Measurements from ENCODE around the gene PTPRT.
"Not testable (repeated sequence)": the region's sequence is repeated elsewhere in the genome, so short reads cannot be mapped to it uniquely, and the experiment has no call there.

The PTPRT gene

DNA sequence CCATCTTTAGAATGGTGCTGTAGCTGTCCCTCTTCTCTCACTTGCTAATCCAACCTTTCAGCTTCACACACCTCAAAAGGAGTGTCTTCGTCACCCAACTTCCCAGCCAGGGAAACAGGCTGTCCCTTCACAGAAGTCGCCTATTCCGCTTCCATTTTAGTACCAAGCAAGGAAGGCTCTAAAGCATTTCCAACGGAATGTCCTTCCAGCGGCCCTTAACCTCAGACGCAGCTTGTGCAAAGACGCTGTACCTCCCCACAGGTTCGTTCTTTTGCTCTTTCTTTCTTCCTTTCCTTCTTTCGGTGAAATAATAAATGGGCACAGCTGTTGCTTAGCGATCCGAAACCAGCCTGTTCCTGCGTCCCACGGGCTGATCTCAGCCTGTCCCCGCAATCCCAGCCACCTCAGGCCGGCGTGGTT is 1.5 kb downstream of the PTPRT start:
- peak in 1 of 10 donors; percentile 76 for DNase-seq
- intact Hi-C loops (cut with DNase I), result no loop called here

DNA sequence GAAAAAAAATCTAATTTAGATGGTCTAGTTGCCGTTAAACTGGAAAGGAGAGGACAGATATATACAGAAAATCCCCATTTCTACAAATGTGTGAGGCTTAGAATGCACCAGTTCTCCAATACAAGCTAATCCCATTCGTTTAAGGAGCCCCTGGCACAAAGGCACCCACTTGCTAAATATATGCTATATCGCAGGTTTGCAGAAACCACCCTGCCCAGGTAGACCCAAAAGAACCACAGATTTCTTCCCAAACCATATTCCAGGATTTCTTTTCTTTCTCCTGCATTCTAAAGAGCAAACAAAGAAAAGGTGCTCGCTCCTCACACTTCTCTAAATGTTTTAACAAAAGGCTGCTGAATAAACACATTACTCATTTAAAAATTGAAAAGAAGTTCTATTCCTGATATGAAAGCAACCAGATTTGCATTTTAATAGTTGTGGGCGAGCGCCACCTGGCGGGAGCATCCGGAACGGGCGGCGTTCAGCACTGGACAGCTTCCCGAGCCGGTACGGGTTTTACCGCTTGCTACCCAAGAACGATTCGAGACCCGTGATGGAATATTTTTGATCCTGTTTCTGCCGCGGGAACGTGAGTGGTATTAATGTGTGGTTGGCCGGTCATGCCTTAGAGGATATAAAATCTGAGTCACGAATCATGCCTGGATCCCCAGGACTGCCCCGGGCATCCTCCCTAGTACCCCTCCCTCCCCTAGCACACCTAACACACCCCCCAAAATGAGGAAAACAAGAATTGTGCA is 2.1 kb downstream of the PTPRT start:
- intact Hi-C loops (cut with DNase I), result loop anchor here (1.0 to 2.0 kb wide), 4 partner anchors 119 to 1449 kb away; no protein-coding TSS in a partner anchor
- DNase-seq, result peak; percentile 70 to 98 (median 88)

DNA sequence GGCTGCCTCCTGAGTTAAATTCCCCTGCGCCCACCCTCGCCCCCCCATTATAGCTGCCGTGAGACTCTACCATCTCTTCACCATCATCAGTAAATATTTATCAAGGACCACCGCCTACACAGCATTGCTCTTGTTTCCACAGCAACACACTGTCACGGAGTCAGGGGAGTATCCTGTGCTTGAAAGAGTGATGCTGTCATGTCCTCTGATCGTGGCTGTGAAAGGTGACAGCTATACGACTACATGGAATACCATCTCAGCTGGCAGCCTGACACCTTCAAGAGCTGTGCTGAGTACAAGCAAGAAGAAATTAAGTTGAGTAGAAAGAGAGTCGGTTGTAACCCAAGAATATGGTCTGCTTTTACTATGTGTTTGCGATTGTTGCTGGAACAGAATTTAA is 3.4 kb downstream of the PTPRT start:
- DNase-seq, result no peak

DNA sequence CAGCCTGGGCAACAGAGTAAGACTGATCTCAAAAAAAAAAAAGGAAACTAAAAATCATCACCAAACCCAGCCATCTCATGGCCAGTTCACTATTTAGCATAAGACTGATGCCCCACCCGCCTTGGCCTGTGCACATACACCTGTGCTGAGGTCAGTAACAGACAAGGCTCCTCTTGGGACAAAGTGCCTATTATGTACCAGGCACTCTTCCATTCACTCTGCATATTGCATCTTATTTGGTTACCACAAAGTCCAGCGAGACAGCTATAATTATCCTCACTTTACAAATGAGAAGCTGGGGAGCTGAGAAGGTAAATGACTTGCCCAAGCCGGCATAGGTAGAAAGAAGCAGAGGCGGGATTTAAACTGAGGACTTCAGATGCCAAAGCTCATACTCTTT is 3.8 kb downstream of the PTPRT start:
- intact Hi-C loops (cut with DNase I), result loop anchor here (2.0 kb wide), 2 partner anchors 117 to 1447 kb away; no protein-coding TSS in a partner anchor
- no peak for DNase-seq

More for the DNA sequence above, 3.4 kb downstream of the PTPRT start:
- intact Hi-C loops (cut with DNase I), result loop anchor here (2.0 kb wide), 2 partner anchors 118 to 1448 kb away; no protein-coding TSS in a partner anchor

DNA sequence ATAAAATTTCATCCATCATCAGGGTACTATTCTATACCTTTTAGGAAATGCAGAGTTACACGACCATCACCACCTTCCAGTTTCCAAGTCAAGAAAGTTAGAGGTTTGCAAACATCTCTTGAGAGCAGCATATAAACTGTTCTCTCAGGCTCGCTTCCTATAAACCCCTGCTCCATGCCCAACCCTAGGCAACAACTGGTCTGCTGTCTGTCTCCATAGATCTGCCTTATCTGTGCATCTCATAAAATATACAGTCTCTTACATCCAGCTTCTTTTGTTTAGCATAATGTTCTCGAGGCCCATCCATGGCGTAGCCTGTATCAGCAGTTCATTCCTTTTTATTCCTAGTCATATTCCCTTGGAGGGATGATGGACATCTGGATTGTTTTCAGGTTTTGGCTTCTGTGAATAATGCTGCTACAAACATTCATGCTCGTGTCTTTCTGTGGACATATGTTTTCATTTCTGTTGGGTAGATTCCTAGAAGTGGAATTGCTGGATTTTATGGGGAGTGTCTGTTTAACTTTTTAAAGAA is 6.1 kb downstream of the PTPRT start:
- no peak for DNase-seq
- intact Hi-C loops (cut with DNase I), result no loop called here

DNA sequence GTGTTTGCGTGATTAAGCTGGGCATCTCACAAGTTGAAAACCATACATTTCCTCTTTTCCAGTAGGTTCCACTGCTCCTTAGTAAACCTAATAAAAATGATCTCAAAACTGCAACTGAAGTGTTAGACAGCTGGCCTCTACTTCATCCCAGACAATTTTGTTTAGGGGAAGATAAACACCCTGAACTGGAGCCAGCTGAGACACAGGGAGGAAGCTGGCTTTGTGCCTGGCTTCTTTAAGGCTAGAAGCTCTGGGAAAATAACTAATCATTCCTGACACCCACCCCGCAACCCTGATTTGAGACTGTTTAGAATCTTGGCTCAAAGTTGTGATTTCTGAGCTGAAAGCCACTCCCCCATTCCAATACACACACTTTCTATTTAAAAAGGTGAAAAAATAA is 11.6 kb downstream of the PTPRT start:
- intact Hi-C loops (cut with DNase I), result no loop called here
- no peak for DNase-seq

DNA sequence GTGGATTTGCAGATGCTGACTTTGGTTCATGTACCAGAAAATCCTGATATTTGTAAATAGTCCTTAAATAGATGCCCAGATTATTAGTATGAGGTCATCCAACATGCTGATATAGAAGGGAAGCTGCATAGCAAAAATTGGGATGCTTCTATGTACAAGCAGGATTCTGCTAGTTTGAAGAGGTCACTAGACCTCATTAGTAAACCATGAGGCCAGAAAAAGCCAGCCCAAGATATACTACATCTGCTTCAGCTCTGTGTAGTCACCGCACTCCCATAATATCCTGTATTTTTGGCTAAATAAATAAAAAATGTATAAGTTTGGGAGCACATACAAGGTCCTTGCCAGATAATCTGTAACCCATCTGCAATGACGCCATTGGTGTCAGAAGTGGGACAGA is 13.0 kb downstream of the PTPRT start:
- intact Hi-C loops (cut with DNase I), result no loop called here
- DNase-seq, result no peak

DNA sequence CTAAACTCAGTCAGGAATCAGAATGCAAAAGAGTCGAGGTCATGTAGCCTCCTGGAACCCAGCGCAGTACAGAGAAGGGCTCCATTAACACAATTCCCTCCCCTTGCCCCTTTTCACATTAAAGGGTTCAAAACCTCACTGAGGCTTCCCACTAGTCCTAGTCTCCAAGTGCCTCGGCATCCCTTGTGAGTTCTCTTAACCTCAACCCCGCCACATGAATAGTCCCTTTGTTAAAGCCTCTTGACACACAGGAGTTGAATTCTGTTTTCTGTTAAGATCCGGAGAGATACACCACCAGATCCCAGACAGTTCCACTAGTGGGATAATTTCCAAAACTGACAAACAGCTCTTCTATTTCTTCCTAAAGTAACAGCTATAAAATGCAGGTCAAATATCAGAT is 17.8 kb downstream of the PTPRT start:
- DNase-seq, result no peak
- intact Hi-C loops (cut with DNase I), result no loop called here

DNA sequence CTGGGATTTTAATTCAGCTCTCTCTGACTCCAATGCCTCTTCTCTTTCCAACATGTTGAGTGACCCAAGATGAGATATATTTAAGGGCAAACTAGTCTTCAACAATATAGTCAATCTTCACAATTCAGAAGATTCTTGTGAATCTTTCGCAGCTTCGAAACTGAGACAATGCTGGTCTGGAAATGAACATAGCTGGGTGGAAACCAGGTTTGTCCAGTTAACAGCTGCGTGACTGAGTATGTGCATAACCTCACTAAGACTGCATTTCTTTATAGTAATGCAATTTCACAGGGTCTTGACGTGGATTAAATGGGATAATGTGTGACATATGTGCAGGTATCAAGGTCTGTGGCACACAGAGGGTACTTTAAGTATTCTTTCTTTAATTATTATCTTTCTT is 18.9 kb downstream of the PTPRT start:
- no peak for DNase-seq

DNA sequence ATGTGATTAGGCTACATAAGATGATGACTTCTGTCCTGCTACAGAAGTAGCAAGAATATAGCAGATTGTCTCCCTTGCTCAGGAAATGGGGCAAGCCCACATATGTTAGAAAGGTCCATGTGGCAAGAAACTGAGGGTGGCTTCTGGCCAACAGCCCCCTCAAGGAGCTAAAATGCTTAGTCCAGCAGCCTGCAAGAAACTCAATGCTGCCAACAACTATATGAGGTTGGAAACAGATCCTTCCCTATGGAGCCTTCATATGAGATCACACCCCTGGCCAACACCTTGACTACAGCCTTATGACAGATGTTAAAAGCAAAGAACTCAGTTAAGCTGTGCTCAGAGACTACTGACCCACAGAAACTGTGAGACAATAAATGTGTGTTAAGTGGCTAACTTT is 22.1 kb downstream of the PTPRT start:
- intact Hi-C loops (cut with DNase I), result no loop called here

More for the DNA sequence above, 18.9 kb downstream of the PTPRT start:
- intact Hi-C loops (cut with DNase I), result no loop called here

DNA sequence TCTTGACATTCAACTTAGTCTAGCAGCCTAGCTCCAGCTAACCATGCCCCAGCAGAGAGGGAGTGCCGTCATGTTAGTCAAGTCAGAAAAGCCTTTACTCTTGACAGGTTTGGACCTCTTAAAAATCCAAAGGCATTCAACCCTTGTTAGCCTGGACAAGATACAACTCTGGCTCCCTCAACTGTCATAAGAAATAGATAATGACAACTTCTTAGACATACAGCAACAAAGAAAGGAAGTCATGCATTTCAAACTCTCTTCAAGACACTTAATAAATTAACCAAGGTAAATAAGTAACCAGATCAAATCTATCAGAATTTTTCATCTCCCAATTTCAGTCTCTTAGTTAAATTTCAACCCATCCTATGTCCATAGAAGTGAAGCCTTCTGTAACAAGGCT is 22.7 kb downstream of the PTPRT start:
- DNase-seq, result no peak
- intact Hi-C loops (cut with DNase I), result no loop called here

More for the DNA sequence above, 22.1 kb downstream of the PTPRT start:
- no peak for DNase-seq

DNA sequence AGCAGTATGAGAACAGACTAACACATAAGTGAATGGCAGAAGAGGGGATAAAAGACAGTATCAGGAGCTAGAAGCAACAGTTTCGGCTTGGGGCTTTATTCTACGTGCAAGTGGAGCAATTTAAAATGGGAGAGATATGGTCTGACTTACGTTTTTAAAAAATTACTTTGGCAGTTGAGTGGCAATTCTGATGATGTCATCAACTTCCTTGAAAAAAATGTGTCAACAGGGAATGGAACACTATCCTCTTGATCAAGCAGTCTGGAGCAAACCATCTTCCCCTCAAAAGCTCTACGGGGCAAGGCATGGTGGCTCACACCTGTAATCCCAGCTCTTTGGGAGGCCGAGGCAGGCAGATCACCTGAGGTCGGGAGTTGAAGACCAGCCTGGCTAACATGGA is 24.1 kb downstream of the PTPRT start:
- intact Hi-C loops (cut with DNase I), result no loop called here
- no peak for DNase-seq

DNA sequence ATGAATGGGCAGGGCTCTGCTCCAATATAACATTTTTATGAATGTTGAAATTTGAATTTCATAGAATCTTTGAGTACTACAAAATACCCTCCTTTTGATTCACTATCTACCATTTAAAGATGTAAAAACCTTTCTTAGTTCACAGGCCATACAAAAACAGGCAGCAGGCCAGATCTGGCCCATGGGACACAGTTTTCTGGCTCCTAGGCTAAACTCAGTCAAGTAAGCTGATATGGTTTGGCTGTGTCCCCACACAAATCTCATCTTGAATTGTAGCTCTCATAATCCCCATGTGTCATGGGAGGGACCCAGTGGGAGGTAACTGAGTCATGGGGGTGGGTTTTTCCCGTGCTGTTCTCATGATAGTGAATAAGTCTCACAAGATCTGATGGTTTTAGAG is 25.0 kb downstream of the PTPRT start:
- intact Hi-C loops (cut with DNase I); DNase-seq: not testable (repeated sequence)

DNA sequence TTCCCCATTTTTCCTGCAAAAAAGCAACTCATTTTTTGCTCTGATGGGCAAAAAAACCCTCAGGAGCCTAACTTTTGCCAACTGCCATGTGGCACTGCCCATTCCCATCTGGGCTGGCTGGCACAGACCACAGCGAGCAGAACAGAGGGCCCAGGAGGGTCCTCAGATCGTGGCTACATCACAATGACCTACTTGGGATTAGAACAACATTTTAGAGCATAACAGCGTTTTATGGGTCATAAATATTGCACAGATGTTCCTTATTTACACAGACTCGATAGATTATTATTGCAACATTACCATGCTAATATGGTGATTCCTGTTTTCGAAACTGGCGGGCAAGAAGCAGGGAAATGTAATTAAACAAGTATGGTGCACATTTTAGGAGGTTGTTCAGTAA is 28.0 kb downstream of the PTPRT start:
- intact Hi-C loops (cut with DNase I), result no loop called here
- DNase-seq, result no peak

DNA sequence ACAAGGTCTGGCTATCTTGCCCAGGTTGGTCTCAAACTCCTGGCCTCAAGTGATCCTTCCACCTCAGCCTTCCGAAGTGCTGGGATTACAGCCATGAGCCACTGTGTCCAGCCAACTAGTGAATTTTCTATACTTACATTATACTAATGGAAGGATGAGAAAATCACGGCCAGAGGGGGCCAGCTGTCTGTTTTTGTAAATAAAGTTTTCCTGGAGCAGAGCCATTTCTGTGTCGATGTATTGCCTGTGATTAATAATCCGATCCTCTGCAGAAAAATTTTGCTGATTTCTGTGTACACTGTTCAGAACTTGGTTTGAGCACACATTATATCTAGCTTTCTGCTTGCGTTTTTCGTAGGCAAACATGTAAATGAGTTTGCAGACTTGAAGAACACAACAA is 28.8 kb downstream of the PTPRT start:
- DNase-seq, result no peak
- intact Hi-C loops (cut with DNase I), result no loop called here

DNA sequence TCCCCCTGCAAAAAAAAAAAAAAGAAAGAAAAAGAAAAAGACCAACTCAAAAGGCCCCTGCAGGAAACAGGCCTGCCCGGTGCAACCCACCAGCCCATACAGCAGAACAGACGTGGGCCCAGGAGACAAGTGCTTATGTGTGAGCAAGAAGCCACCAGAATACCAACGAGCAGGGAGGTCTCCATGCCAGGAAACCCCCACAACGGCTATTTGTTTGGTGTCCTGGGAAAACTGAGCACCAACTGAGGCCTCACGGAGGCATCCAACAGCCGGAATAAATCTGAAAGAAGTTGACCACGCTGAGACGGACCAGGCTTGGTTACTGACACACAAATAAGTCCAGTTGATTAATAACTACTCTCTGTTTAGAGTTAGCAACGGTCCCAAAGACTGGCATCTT is 29.7 kb downstream of the PTPRT start:
- intact Hi-C loops (cut with DNase I), result no loop called here
- DNase-seq, result no peak

DNA sequence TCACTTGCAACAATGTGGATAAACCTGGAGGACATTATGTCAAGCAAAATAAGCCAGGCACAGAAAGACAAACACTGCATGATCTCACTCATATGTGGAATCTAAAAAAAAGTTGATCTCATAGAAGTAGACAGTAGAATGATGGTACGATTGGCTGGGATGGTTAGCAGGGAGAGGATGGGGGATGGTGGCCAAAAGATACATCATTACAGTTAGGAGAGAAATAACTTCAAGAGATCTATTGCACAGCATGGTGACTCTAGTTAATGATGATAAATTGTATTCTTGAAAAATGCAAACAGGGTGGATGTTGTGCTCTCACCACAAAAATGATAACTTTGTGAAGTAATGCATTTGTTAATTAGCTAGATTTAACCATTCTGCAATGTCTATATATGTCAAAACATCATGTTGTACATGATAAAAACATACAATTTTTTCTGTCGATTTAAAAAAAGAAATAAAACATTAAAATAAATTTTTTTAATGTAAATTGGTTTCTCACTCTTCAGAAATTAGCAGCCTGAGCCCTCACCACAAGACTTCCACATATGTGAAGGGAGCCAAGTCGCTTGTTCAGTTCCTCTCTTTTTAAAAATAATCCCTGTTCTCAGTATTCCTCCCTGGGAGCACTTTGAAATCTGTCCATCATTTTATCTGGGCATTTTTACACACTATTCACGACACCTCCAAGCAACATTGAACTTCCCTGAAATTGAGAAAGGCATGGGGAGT is 34.2 kb downstream of the PTPRT start:
- DNase-seq, result no peak
- intact Hi-C loops (cut with DNase I), result no loop called here

DNA sequence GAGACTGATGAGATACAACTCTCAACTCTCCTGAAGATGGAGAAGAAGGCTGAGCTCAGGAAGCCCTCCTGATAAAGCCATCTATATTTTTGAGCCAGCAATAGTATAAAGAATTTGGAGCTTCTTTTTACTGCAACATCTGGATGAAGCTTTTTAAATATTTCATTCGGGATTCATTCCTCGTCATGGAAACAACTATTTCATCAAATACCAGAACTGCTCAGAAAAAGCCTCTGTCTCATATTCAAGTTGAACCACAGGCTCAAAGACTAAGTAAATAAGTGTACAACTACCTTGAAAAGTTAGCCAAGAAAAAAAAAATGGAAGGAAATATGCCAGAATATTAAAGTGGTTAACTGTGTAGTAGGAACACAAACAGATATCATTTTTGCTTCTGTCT is 37.8 kb downstream of the PTPRT start:
- no peak for DNase-seq
- intact Hi-C loops (cut with DNase I), result no loop called here

DNA sequence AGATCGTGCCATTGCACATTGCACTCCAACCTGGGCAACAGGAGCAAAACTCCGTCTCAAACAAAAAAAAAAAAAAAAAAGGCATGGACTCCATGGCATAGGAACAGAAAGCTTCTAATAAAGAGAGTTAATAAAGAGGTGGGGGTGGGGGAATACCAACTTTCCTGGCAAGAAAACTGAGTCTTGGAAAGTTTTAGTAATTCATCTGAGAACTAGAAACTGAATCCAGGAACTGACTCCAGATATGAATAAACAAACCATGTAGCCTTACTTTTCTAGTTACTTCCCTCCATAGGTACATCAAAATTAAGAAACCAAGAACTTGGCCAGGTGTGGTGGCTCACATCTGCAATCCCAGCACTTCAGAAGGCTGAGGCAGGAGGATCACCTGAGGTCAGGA is 38.5 kb downstream of the PTPRT start:
- intact Hi-C loops (cut with DNase I), result no loop called here
- DNase-seq, result no peak

DNA sequence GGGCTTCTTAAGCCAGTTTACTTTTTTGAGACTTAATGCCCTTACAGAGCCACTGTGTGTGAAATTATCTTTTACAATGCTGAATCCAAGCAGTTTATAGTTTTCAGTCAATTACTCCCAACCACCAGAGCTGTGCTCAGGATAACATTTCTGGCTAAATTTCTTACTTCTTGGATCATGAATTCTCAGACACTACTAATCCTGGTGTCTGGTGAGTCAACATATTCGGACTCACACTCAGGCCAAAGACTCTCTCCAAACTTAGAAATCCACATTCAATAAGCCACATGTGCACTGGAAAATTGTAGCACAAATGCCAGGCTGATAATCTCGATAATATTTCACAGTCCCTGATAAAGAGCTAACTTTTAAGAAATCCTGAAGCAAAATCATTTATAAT is 49.0 kb downstream of the PTPRT start:
- no peak for DNase-seq
- intact Hi-C loops (cut with DNase I), result no loop called here

DNA sequence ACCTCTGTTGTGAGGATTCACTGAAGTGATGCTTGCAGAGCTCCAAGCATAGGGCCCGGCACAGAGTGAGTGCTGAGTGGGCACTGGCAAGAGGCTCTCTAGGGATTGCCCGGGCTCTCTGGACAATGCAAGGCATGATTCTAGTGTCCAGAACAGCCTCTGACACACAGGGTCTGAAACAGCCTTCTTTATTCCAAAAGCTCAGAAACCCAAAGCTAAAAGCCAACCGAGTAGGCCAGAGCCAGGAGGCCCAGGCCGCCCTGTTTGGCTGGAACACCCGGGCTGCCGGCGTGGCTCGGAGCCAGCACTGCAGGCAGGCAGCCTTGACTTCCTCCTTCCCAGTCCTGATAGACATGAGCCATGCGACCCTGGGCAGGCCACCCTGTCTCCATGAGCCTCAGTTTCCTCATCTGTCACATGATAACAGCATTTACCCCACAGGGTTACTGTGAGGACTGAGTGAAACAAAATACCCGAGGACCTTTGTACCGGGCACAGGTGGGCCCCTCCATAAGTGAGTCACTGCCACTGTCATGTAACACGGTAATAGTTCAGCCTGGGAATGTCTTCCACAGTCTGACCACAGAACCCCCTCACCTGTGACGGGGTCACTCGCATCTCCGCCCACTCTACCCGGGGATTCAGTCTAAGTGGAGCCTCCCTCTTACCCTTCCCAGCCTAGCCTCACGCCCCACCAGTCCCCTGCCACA is 51.5 kb downstream of the PTPRT start:
- DNase-seq, result peak in 6 of 10 donors; percentile 12 to 77 (median 37)
- intact Hi-C loops (cut with DNase I), result no loop called here
